GM12878 (cell line): Measurements from ENCODE around the gene GTF2F2. TPM values are rescaled to one million over a fixed set of nuclear protein-coding genes. Genes with fewer than 3 reads are reported as not detected.

Experiments
- ATAC-seq: fragments of 200-7000 bp; cut with Tn5 transposase; 3 replicates; pipeline ENCODE4 v1.9.1; 2020; ENCODE audit warnings: mild to moderate bottlenecking, moderate library complexity
- BruUV-seq: library from RNA; stranded (reverse); fragments of 400-500 nt; replicated peaks from 2 replicates; lab custom pipeline; 2021; lab: Mats Ljungman, UMichigan
- CTCF ChIA-PET: fragments of 300-600 bp; sonication (Branson Sonifier 250); formaldehyde crosslinking; extraction: SDS; loops from one replicate; lab custom pipeline; 2021; ENCODE audit warnings: inconsistent platforms; lab: Yijun Ruan, JAX
- POLR2A ChIA-PET: fragments of 350-600 bp; formaldehyde crosslinking; extraction: SDS; loops from one replicate; lab custom pipeline; 2021; ENCODE audit warnings: inconsistent platforms; lab: Charles Lee
- RAD21 ChIA-PET: fragments of 300-600 bp; sonication (Branson Sonifier 250); formaldehyde crosslinking; loops from one replicate; lab custom pipeline; 2023; ENCODE audit warnings: antibody characterized with exemption; ENCODE audit not compliant: unreplicated experiment; lab: Charles Lee
- SMC1A ChIA-PET: fragments of 300-600 bp; sonication (Branson Sonifier 250); formaldehyde crosslinking; loops from one replicate; lab custom pipeline; 2023; ENCODE audit not compliant: unreplicated experiment, uncharacterized antibody; lab: Charles Lee
- DNase-seq: peaks from one replicate; pipeline ENCODE4 v3.0.0-alpha.2; 2011; ENCODE audit warnings: low read depth, low spot score
- FAIRE-seq: peaks from 3 replicates; lab custom pipeline; 2011; peaks lifted over from hg19 to GRCh38; lab: Jason Lieb, UNC
- H2AFZ ChIP-seq: 2 replicates; pipeline ENCODE4 v1.6.0; 2011; ENCODE audit warnings: low read depth, low read length, control low read depth; ENCODE audit not compliant: control insufficient read depth
- H3K27ac ChIP-seq: 2 replicates; pipeline ENCODE4 v1.5.1; 2011; ENCODE audit warnings: control low read depth; ENCODE audit not compliant: control insufficient read depth, insufficient read depth
- H3K27me3 ChIP-seq, 2 experiments: replicated peaks in 1 of 2; 2 replicates each; pipeline versions ENCODE4 v1.6.0 to v1.6.1; 2011; ENCODE audit warnings: low read length in 1 of 2; ENCODE audit not compliant: control insufficient read depth in 2 of 2, insufficient read depth in 2 of 2
- H3K36me3 ChIP-seq, 2 experiments: 2 replicates each; pipeline ENCODE4 v1.5.1; 2011; ENCODE audit warnings: low read length in 1 of 2; ENCODE audit not compliant: control insufficient read depth in 2 of 2, insufficient read depth in 2 of 2
- H3K4me1 ChIP-seq: 2 replicates; pipeline ENCODE4 v1.6.1; 2011; ENCODE audit warnings: mild to moderate bottlenecking, low read length, moderate library complexity, mixed read lengths; ENCODE audit not compliant: control insufficient read depth, insufficient read depth
- H3K4me2 ChIP-seq: 2 replicates; pipeline ENCODE4 v1.6.0; 2011; ENCODE audit warnings: control low read depth; ENCODE audit not compliant: control insufficient read depth, insufficient read depth
- H3K4me3 ChIP-seq: fragments of 200-600 bp; sonication (generic); 2 replicates; pipeline ENCODE4 v1.5.1; 2016
- H3K79me2 ChIP-seq: 2 replicates; pipeline ENCODE4 v1.6.0; 2011; ENCODE audit warnings: low read length; ENCODE audit not compliant: control insufficient read depth, insufficient read depth
- H3K9ac ChIP-seq: 2 replicates; pipeline ENCODE4 v1.8.0; 2011; ENCODE audit warnings: low read length, control low read depth, mixed read lengths; ENCODE audit not compliant: control insufficient read depth, insufficient read depth
- H3K9me3 ChIP-seq: replicated peaks from 3 replicates; pipeline ENCODE4 v1.5.1; 2011; ENCODE audit warnings: mild to moderate bottlenecking, low read length; ENCODE audit not compliant: control insufficient read depth, insufficient read depth
- H4K20me1 ChIP-seq: 2 replicates; pipeline ENCODE4 v1.6.0; 2011; ENCODE audit not compliant: control insufficient read depth, insufficient read depth
- ATF2 ChIP-seq: IDR thresholded peaks from 2 replicates; pipeline ENCODE4 v1.6.1; 2012; ENCODE audit warnings: low read length, inconsistent platforms
- ETV6 ChIP-seq, 2 experiments: fragments of 450-650 bp in 1 of 2; IDR thresholded peaks in 1 of 2; conservative IDR thresholded peaks in 1 of 2; 2 replicates each; pipeline ENCODE4 v1.6.1; 2014; ENCODE audit warnings: antibody characterized with exemption in 1 of 2, borderline replicate concordance in 1 of 2, low read depth in 1 of 2, mild to moderate bottlenecking in 1 of 2, moderate library complexity in 1 of 2
- MTA3 ChIP-seq: IDR thresholded peaks from 2 replicates; pipeline ENCODE4 v1.6.1; 2012; ENCODE audit warnings: low read length, inconsistent platforms, borderline replicate concordance
- NRF1 ChIP-seq: conservative IDR thresholded peaks from 2 replicates; pipeline ENCODE4 v1.6.1; 2011; ENCODE audit warnings: mild to moderate bottlenecking, low read depth, low read length, improper control_type of control experiment
- POLR2A ChIP-seq: IDR thresholded peaks from 2 replicates; pipeline ENCODE4 v1.6.1; 2011; ENCODE audit warnings: low read depth, mild to moderate bottlenecking, low read length
- WGBS: methylation state at CpG from one replicate; pipeline ENCODE4 v1.1.6; 2016; ENCODE audit warnings: low lambda C conversion rate; ENCODE audit not compliant: insufficient replicate concordance, insufficient coverage; ENCODE audit errors: missing lambda C conversion rate; 5-methylcytosine and 5-hydroxymethylcytosine counted together
- in situ Hi-C: fragments of 300-500 bp; cut with MboI; formaldehyde crosslinking; loops from 9 replicates; pipeline ENCODE4 v1.14.3; 2018; ENCODE audit warnings: mixed read lengths
- intact Hi-C: fragments of 100-400 bp; cut with micrococcal nuclease; formaldehyde crosslinking; loops from one replicate; pipeline ENCODE4 v1.14.2; 2022; ENCODE audit not compliant: unreplicated experiment
- polyA plus RNA-seq, 11 experiments: library from polyadenylated mRNA; depleted of rRNA in 4 of 11; unstranded in 6 of 11; stranded (reverse) in 5 of 11; fragments of >200 nt; fragmentation: Nextera tagmentation in 4 of 11; fragmentation: Illumina TruSeq in 1 of 11; extraction: Ambion mirVana in 4 of 11; extraction: Trizol in 1 of 11; gene quantifications; 1 replicate in 1 of 11; 2 replicates in 10 of 11; pipeline versions ENCODE4 v1.2.1 to v1.2.3, GENCODE V29; 2011 to 2016; ENCODE audit warnings: inconsistent platforms in 2 of 11, missing spikeins in 2 of 11, low read depth in 1 of 11
- total RNA-seq, 4 experiments: library from RNA; depleted of rRNA in 3 of 4; stranded (reverse); fragments of >200 nt in 3 of 4; fragmentation: Illumina TruSeq in 1 of 4; extraction: Trizol in 1 of 4; gene quantifications; 2 replicates each; pipeline versions ENCODE4 v1.2.1 to v1.2.3, GENCODE V29; 2013 to 2021
- TF ChIP-seq, protein P1 (sequence below): fragments of 450-650 bp; IDR thresholded peaks from 2 replicates; pipeline ENCODE4 v1.6.1; 2017; ENCODE audit warnings: mild to moderate bottlenecking, low read depth, inconsistent platforms; ENCODE audit not compliant: poor library complexity, severe bottlenecking

GTF2F2 gene
- total and polyA plus RNA-seq, 10 of the 15 experiments (the other 5 are each of a cell fraction or from before 2014, with no cell fraction given) = 14.5 to 30.8 (median 22.6) TPM

DNA sequence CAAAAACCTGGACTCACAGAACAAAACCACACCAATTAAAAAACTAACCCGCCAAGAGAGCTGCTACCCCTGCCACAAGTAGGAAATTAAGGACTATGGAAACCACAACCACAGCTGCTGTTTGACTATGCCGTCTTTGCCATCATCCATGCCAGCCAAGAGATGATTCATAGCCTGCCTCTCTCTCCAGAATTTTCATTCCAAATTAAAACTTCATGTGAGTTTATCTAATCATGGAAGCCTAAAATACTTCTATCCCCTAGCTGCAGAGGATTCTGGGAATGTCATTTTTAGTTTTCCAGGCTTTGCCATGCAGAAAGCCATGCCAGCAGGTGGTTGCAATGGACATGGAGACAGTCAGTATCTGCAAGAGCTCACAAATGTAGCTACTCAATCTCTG, 27.6 kb upstream of the GTF2F2 start:
- Histone ChIP-seq H3K9ac (no peak overlapping the region), H3K4me1 (no peaks in the 10 kb centered on the region), H3K27ac (no peak overlapping the region), H3K27me3 (no peaks in the 10 kb centered on the region), H2AFZ (no peak overlapping the region), H3K79me2 (no peaks in the 10 kb centered on the region), H3K4me3 (no peak overlapping the region), H3K36me3 (no peaks in the 10 kb centered on the region; a peak in 1 of 4 replicates), H3K4me2 (no peak overlapping the region), H4K20me1 (no peaks in the 10 kb centered on the region), H3K9me3 (no peaks in the 10 kb centered on the region)
- intact Hi-C loops = no loop called here
- DNase-seq = no peak
- no peak for TF ChIP-seq POLR2A
- TF ChIP-seq NRF1 = no peak
- TF ChIP-seq, protein P1, sequence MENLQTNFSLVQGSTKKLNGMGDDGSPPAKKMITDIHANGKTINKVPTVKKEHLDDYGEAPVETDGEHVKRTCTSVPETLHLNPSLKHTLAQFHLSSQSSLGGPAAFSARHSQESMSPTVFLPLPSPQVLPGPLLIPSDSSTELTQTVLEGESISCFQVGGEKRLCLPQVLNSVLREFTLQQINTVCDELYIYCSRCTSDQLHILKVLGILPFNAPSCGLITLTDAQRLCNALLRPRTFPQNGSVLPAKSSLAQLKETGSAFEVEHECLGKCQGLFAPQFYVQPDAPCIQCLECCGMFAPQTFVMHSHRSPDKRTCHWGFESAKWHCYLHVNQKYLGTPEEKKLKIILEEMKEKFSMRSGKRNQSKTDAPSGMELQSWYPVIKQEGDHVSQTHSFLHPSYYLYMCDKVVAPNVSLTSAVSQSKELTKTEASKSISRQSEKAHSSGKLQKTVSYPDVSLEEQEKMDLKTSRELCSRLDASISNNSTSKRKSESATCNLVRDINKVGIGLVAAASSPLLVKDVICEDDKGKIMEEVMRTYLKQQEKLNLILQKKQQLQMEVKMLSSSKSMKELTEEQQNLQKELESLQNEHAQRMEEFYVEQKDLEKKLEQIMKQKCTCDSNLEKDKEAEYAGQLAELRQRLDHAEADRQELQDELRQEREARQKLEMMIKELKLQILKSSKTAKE = no peak
- TF ChIP-seq MTA3 = no peak
- no peak for TF ChIP-seq ETV6 (conservative IDR thresholded peaks at IDR 0.05 in 1 of 2, IDR thresholded peaks at IDR 0.05 in 1 of 2; ENCODE audit: borderline replicate concordance in 1 of 2, low read depth in 1 of 2)
- no peak for TF ChIP-seq ATF2
- SMC1A ChIA-PET = interaction anchor here (0.8 kb wide), 1 partner anchor 25 kb away, joined by 4 read pairs; no protein-coding TSS in a partner anchor
- no peak for ATAC-seq
- FAIRE-seq = no peak
- in situ Hi-C loops = no loop called here
- POLR2A ChIA-PET = interaction anchor here (0.6 to 0.7 kb wide), 2 partner anchors 66 to 533 kb away, joined by 3 read pairs; no protein-coding TSS in a partner anchor
- CTCF ChIA-PET = interaction anchor here (1.1 to 1.8 kb wide), 2 partner anchors 12 to 19 kb away, joined by 3 to 5 read pairs; no protein-coding TSS in a partner anchor
- WGBS = 33% methylated on average over 2 of the region's 2 CpGs
- no TSS peak for BruUV-seq
- RAD21 ChIA-PET = no interaction called here
